Measurements from ENCODE around the gene MICA. TPM values are rescaled to one million over a fixed set of nuclear protein-coding genes. Genes with fewer than 3 reads are reported as not detected.
A peak's percentile ranks its signal among the peaks of the same experiment; 100 is the strongest.
"Not testable (repeated sequence)": the region's sequence is repeated elsewhere in the genome, so short reads cannot be mapped to it uniquely, and the experiment has no call there.

Gene MICA
- total and polyA plus RNA-seq, 7 donors, result 2.7 to 5.7 (median 5.0) TPM

- intact Hi-C loops (cut with DNase I), result loop anchor here (2.0 kb wide), 3 partner anchors 170 to 230 kb away; partner anchors contain the start of gene PSORS1C2 (in 1 of the 2)
- H3K36me3 ChIP-seq (ENCODE audit: insufficient read depth in 1 of 2, low read depth in 1 of 2), result no peaks in the 10 kb centered on the region
- peak; percentile 86 to 92 for DNase-seq
- TF ChIP-seq, protein P1, sequence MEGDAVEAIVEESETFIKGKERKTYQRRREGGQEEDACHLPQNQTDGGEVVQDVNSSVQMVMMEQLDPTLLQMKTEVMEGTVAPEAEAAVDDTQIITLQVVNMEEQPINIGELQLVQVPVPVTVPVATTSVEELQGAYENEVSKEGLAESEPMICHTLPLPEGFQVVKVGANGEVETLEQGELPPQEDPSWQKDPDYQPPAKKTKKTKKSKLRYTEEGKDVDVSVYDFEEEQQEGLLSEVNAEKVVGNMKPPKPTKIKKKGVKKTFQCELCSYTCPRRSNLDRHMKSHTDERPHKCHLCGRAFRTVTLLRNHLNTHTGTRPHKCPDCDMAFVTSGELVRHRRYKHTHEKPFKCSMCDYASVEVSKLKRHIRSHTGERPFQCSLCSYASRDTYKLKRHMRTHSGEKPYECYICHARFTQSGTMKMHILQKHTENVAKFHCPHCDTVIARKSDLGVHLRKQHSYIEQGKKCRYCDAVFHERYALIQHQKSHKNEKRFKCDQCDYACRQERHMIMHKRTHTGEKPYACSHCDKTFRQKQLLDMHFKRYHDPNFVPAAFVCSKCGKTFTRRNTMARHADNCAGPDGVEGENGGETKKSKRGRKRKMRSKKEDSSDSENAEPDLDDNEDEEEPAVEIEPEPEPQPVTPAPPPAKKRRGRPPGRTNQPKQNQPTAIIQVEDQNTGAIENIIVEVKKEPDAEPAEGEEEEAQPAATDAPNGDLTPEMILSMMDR (IDR thresholded peaks at IDR 0.05), result peak; percentile 96
- peak overlapping the region; percentile 36 for H3K4me3 ChIP-seq
- H3K27ac ChIP-seq, result no peak overlapping the region
- peak; percentile 98 to 100 (median 99) for ATAC-seq
- peaks cover 0 to 16% (median 2%) of the 10 kb centered on the region in 3 donors for H3K27me3 ChIP-seq (ENCODE audit: insufficient read depth in 3 of 3, low read length in 2 of 3)
- no peaks in the 10 kb centered on the region for H3K4me1 ChIP-seq
- H3K9me3 ChIP-seq, result no peaks in the 10 kb centered on the region
- 5 to 8% (median 6%) methylated on average over 29 to 30 of the region's 30 CpGs for WGBS, 3 donors
Measured at GRCh38 chr6:31366693-31367470, 36.5 kb upstream of the MICA start.

DNA sequence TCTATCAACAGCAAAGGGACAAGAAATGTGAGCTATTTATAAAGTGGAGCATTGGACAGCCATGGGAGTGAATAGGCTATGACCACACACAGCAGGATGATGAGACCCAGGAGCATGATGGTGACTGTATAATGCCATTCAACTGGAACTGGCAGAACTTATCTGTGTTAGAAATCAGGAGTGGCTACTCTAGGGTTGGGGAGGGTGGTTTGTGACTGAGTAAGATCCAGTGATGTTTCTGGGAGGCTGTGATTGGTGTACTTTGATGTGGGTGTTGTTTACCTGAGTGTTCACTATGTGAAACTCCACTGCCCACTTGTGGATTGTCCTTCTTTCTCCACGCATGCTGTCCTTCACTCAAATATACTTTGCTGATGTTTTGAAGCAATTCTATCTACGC lies 34.9 kb upstream of the MICA start:
- Histone ChIP-seq H3K27me3 (ENCODE audit: insufficient read depth in 3 of 3, low read length in 2 of 3) (peaks cover 0 to 12% (median 5%) of the 10 kb centered on the region in 3 donors), H3K9me3 (no peaks in the 10 kb centered on the region), H3K4me1 (no peaks in the 10 kb centered on the region), H3K27ac (no peak overlapping the region), H3K36me3 (ENCODE audit: insufficient read depth in 1 of 2, low read depth in 1 of 2) (no peaks in the 10 kb centered on the region), H3K4me3 (no peak overlapping the region)
- WGBS, 3 donors, result 82 to 85% (median 83%) methylated on average over 2 of the region's 2 CpGs
- intact Hi-C loops (cut with DNase I), result no loop called here
- TF ChIP-seq, protein P1 (IDR thresholded peaks at IDR 0.05), result no peak
- DNase-seq, result no peak
- no peak for ATAC-seq

DNA sequence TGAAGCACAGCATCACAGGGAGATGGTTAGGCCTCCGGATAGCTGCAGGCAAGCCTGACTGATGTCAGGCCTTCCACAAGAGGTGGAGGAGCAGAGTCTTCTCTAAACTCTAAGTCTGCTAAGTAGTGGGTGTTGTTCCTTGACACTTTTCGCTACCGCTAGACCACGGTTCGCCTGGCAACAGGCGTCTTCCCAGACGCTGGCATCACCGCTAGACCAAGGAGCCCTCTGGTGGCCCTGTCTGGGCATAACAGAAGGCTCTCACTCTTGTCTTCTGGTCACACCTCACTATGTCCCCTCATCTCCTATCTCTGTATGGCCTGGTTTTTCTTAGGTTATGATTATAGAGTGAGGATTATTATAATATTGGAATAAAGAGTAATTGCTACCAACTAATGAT lies 29.3 kb upstream of the MICA start:
- H3K36me3 ChIP-seq (ENCODE audit: insufficient read depth in 1 of 2, low read depth in 1 of 2); H3K27ac ChIP-seq; intact Hi-C loops (cut with DNase I); H3K9me3 ChIP-seq; H3K4me1 ChIP-seq; ATAC-seq; DNase-seq; H3K4me3 ChIP-seq: not testable (repeated sequence)
- peaks cover 2 to 24% (median 4%) of the 10 kb centered on the region in 3 donors for H3K27me3 ChIP-seq (ENCODE audit: insufficient read depth in 3 of 3, low read length in 2 of 3)
- WGBS, 3 donors, result 0 to 24% methylated on average over 3 to 6 of the region's 8 CpGs; no CpG with 5 or more reads in 1 of the 3 donors

- Histone ChIP-seq H3K4me1 (no peaks in the 10 kb centered on the region), H3K4me3 (no peak overlapping the region), H3K27me3 (ENCODE audit: insufficient read depth in 3 of 3, low read length in 2 of 3) (peaks cover 2 to 30% (median 4%) of the 10 kb centered on the region in 3 donors), H3K36me3 (ENCODE audit: insufficient read depth in 1 of 2, low read depth in 1 of 2) (no peaks in the 10 kb centered on the region), H3K9me3 (no peaks in the 10 kb centered on the region), H3K27ac (no peak overlapping the region)
- intact Hi-C loops (cut with DNase I), result no loop called here
- TF ChIP-seq, protein P1 (IDR thresholded peaks at IDR 0.05), result no peak
- ATAC-seq (no peak), DNase-seq (no peak)
Measured at GRCh38 chr6:31375699-31376098, 27.7 kb upstream of the MICA start.

DNA sequence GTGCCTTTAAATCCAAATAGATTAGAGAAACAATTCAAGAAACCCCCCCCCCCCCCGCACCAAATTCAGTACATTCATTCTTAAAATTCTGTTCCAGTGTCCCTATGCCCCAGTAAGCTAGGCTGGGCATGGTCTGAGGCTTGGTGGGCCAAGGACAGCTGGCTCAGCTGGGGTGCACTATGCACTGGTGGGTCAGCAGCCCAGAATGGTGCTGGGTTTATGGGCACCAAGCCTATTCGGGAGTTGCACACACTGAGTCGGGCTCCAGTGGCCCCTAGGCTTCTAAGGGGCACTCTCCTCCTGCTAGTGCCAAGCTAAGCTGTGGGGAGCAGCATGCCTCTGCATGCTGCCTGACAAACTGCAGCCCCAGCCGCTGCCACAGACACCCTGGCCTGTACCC lies 26.4 kb upstream of the MICA start:
- H3K4me1 ChIP-seq, result no peaks in the 10 kb centered on the region
- TF ChIP-seq, protein P1 (IDR thresholded peaks at IDR 0.05), result no peak
- ATAC-seq, result no peak
- no peak overlapping the region for H3K27ac ChIP-seq
- H3K9me3 ChIP-seq, result no peaks in the 10 kb centered on the region
- H3K4me3 ChIP-seq, result no peak overlapping the region
- intact Hi-C loops (cut with DNase I), result no loop called here
- peaks cover 2 to 27% (median 4%) of the 10 kb centered on the region in 3 donors for H3K27me3 ChIP-seq (ENCODE audit: insufficient read depth in 3 of 3, low read length in 2 of 3)
- H3K36me3 ChIP-seq (ENCODE audit: insufficient read depth in 1 of 2, low read depth in 1 of 2), result no peaks in the 10 kb centered on the region
- DNase-seq, result no peak
- WGBS, 3 donors, result 27 to 40% (median 33%) methylated on average over 3 to 4 of the region's 4 CpGs

All from psoas muscle (tissue), 8 donors.